ENCODE results near the gene LEFTY1.

DNA sequence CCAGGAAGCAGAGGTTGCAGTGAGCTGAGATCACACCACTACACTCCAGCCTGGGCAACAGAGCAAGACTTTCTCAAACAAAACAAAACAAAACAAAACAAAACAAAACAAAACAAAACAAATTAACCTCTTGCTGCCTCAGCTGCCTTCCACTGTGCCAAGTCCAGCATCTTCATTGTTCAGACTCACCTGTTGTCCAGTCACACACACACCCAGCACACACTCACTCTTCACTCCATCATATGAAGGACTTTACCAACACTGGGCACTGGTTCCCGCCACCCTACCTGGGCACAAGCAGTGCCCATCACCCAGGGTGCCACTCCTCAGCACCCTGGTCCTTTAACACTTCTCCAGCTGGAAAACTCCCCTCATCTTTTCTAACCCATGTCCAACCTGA, 20.5 kb upstream of the LEFTY1 start:
- TF ChIP-seq CTCF (IDR thresholded peaks at IDR 0.05), result no peak
- no peak for TF ChIP-seq POLR2AphosphoS5 (IDR thresholded peaks at IDR 0.05)
